Ishikawa (cell line): ENCODE data around the gene USP40.

ENCODE experiments used
- CEBPB ChIP-seq: IDR thresholded peaks from 2 replicates; pipeline ENCODE4 v1.6.1; 2012
- CREB1 ChIP-seq: IDR thresholded peaks from 2 replicates; pipeline ENCODE4 v1.6.1; 2012; ENCODE audit warnings: low read depth
- EGR1 ChIP-seq: IDR thresholded peaks from 2 replicates; pipeline ENCODE4 v1.6.1; 2012
- EP300 ChIP-seq: IDR thresholded peaks from 2 replicates; pipeline ENCODE4 v1.6.1; 2012; ENCODE audit warnings: borderline replicate concordance
- FOXM1 ChIP-seq: IDR thresholded peaks from 2 replicates; pipeline ENCODE4 v1.6.1; 2012; ENCODE audit warnings: low read depth, borderline replicate concordance
- NFIC ChIP-seq: IDR thresholded peaks from 2 replicates; pipeline ENCODE4 v1.6.1; 2012
- RAD21 ChIP-seq: IDR thresholded peaks from 2 replicates; pipeline ENCODE4 v1.6.1; 2012; ENCODE audit warnings: low read depth
- TAF1 ChIP-seq: IDR thresholded peaks from 2 replicates; pipeline ENCODE4 v1.6.1; 2012; ENCODE audit warnings: low read depth, mild to moderate bottlenecking
- TCF12 ChIP-seq: IDR thresholded peaks from 2 replicates; pipeline ENCODE4 v1.6.1; 2012; ENCODE audit warnings: low read depth
- TEAD4 ChIP-seq: IDR thresholded peaks from 2 replicates; pipeline ENCODE4 v1.6.1; 2012
- USF1 ChIP-seq: IDR thresholded peaks from 2 replicates; pipeline ENCODE4 v1.6.1; 2012
- YY1 ChIP-seq: IDR thresholded peaks from 2 replicates; pipeline ENCODE4 v1.6.1; 2012; ENCODE audit warnings: low read depth
- ZBTB7A ChIP-seq: IDR thresholded peaks from 2 replicates; pipeline ENCODE4 v1.6.1; 2012; ENCODE audit warnings: low read depth
- TF ChIP-seq, protein P1 (sequence below): IDR thresholded peaks from 2 replicates; pipeline ENCODE4 v1.6.1; 2012
- TF ChIP-seq, protein P2 (sequence below): IDR thresholded peaks from 2 replicates; pipeline ENCODE4 v1.6.1; 2012; ENCODE audit warnings: low read depth, mild to moderate bottlenecking

Gene USP40

GRCh38 chr2:233495503-233496496, 70.8 kb downstream of the USP40 start:
- TF ChIP-seq ZBTB7A (no peak), RAD21 (no peak), YY1 (no peak), TCF12 (no peak), CREB1 (no peak), EGR1 (no peak), TAF1 (no peak), CEBPB (no peak), EP300 (no peak), NFIC (no peak), FOXM1 (no peak)
- TF ChIP-seq, protein P1, sequence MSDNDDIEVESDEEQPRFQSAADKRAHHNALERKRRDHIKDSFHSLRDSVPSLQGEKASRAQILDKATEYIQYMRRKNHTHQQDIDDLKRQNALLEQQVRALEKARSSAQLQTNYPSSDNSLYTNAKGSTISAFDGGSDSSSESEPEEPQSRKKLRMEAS = no peak
- TF ChIP-seq, protein P2, sequence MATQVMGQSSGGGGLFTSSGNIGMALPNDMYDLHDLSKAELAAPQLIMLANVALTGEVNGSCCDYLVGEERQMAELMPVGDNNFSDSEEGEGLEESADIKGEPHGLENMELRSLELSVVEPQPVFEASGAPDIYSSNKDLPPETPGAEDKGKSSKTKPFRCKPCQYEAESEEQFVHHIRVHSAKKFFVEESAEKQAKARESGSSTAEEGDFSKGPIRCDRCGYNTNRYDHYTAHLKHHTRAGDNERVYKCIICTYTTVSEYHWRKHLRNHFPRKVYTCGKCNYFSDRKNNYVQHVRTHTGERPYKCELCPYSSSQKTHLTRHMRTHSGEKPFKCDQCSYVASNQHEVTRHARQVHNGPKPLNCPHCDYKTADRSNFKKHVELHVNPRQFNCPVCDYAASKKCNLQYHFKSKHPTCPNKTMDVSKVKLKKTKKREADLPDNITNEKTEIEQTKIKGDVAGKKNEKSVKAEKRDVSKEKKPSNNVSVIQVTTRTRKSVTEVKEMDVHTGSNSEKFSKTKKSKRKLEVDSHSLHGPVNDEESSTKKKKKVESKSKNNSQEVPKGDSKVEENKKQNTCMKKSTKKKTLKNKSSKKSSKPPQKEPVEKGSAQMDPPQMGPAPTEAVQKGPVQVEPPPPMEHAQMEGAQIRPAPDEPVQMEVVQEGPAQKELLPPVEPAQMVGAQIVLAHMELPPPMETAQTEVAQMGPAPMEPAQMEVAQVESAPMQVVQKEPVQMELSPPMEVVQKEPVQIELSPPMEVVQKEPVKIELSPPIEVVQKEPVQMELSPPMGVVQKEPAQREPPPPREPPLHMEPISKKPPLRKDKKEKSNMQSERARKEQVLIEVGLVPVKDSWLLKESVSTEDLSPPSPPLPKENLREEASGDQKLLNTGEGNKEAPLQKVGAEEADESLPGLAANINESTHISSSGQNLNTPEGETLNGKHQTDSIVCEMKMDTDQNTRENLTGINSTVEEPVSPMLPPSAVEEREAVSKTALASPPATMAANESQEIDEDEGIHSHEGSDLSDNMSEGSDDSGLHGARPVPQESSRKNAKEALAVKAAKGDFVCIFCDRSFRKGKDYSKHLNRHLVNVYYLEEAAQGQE = no peak

DNA sequence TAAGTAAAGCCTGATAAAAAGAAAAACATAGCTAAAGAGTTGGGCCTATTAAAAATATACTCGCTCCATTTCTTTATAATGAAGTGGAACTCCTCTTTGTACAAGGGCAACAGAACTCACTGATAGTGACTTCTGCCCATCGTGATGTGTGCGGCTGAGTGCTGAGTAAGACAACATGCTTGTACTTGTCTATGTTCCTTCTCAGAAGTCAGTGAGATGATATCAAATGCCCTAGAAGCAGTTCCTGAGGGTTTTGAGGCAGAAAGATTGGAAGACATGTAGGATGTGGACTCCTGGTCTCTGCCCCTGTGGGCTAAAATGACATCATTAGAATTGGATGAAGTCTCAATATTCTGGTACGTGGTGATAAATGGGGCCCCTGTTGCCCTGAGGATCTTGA, 73.8 kb downstream of the USP40 start:
- no peak for TF ChIP-seq TAF1
- no peak for TF ChIP-seq FOXM1
- TF ChIP-seq, protein P2 = no peak
- no peak for TF ChIP-seq NFIC
- TF ChIP-seq CEBPB = no peak
- no peak for TF ChIP-seq TEAD4
- TF ChIP-seq USF1 = no peak
- no peak for TF ChIP-seq EP300
- TF ChIP-seq TCF12 = no peak
- TF ChIP-seq, protein P1 = no peak
- no peak for TF ChIP-seq RAD21
- TF ChIP-seq YY1 = no peak
- TF ChIP-seq CREB1 = no peak
- TF ChIP-seq EGR1 = no peak
- TF ChIP-seq ZBTB7A = no peak

- no peak for TF ChIP-seq RAD21
- TF ChIP-seq, protein P1 = no peak
- TF ChIP-seq TCF12 = no peak
- no peak for TF ChIP-seq CEBPB
Observed at GRCh38 chr2:233492078-233492477, 74.5 kb downstream of the USP40 start.

DNA sequence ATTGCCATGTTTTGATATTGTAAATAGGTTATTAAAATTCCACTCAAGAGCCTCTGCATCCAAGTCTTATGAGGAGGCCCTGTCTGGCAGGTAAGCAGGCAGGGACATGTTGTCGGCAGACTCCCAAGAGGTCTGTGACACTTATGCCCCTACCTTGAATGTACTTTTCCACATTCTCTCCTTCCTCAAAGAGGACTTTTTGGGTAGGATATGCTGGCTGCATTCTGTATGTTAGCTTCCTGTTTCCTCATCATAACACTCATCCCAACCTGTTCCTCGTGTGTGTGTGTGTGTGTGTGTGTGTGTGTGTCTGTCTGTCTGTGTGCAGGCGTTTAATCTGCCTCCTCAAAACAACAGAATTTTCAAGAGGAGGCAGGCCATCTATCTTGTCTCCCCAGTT, 75.3 kb downstream of the USP40 start:
- no peak for TF ChIP-seq RAD21

DNA sequence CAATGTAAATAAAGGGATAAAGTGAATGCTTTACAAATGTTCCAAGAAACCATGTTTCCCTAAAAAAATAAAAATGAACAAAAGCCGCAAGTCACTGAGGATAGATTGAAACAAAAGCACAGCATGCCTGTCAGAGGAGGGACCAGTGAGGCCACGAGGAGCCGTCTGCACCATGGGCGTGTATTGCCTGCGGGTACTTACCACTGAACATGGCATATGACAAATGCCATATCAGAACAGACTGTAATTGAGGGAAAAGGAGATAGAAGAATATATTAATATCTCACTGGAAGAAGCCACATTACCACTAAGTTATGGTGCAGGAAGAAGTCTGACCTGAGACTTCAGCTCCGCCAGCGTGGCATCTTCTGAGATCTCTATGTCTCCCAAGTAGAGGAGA, 75.8 kb downstream of the USP40 start:
- TF ChIP-seq USF1 (no peak), NFIC (no peak), RAD21 (no peak), TEAD4 (no peak), EP300 (no peak), CREB1 (no peak), EGR1 (no peak), CEBPB (no peak), TCF12 (no peak), YY1 (no peak), FOXM1 (no peak), TAF1 (no peak), ZBTB7A (no peak)
- TF ChIP-seq, protein P2 = no peak
- TF ChIP-seq, protein P1 = no peak
